22Rv1 (cell line): Measurements from ENCODE around the gene RHBDD3.

Experiments
- H3K27ac ChIP-seq: fragments of 450-650 bp; 2 replicates; pipeline ENCODE4 v1.5.1; 2017
- CTCF ChIP-seq: fragments of 450-650 bp; IDR thresholded peaks from 2 replicates; pipeline ENCODE4 v1.5.1; 2017; ENCODE audit warnings: mild to moderate bottlenecking
- ZFX ChIP-seq: fragments of 450-650 bp; IDR thresholded peaks from 2 replicates; pipeline ENCODE4 v1.6.1; 2017; ENCODE audit warnings: antibody characterized with exemption, borderline replicate concordance

Gene RHBDD3

GRCh38 chr22:29267462-29267857 is 321 bp downstream of the RHBDD3 start:
- peak overlapping the region; percentile 93 for H3K27ac ChIP-seq
- TF ChIP-seq CTCF (no peak), ZFX (no peak)

- TF ChIP-seq CTCF (no peak), ZFX (no peak)
- H3K27ac ChIP-seq: peak overlapping the region; percentile 93
Measured at GRCh38 chr22:29266564-29267461, 968 bp downstream of the RHBDD3 start.

GRCh38 chr22:29265929-29266328 is 1.9 kb downstream of the RHBDD3 start:
- peak overlapping the region; percentile 93 for H3K27ac ChIP-seq
- TF ChIP-seq ZFX: no peak

GRCh38 chr22:29265305-29265704 is 2.5 kb downstream of the RHBDD3 start:
- peak overlapping the region; percentile 93; the same call in 1 of the 2 replicates for H3K27ac ChIP-seq
- TF ChIP-seq ZFX (no peak), CTCF (no peak)

GRCh38 chr22:29263791-29264276 is 3.9 kb downstream of the RHBDD3 start:
- TF ChIP-seq ZFX (no peak), CTCF (no peak)

GRCh38 chr22:29260601-29261315 is 7.0 kb downstream of the RHBDD3 start:
- TF ChIP-seq CTCF: no peak
- TF ChIP-seq ZFX: no peak

More at GRCh38 chr22:29263791-29264276, 3.9 kb downstream of the RHBDD3 start:
- H3K27ac ChIP-seq: no peak overlapping the region

GRCh38 chr22:29260031-29260560 is 7.7 kb downstream of the RHBDD3 start:
- no peak overlapping the region for H3K27ac ChIP-seq
- TF ChIP-seq CTCF (no peak), ZFX (no peak)

More at GRCh38 chr22:29260601-29261315, 7.0 kb downstream of the RHBDD3 start:
- no peak overlapping the region for H3K27ac ChIP-seq
